ENCODE results near the gene LMCD1.

DNA sequence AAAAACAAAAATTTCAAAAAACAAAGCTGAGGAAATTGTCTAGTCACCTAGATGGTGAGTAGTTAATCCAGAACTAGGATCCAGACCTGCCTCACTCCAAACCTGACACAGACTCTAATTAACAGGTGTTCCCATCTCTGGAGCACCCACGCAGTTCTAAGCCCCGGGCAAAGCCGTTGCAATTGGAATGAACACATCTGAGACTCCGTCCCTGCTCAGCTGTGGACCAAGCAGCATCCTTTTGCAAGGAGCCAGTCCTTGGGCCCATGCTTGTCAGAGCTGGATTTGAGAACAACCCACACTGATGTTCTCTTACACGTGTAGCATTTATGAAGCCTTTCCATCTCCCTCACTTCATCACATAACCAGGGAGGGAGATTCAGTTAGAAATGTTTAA, 54.8 kb downstream of the LMCD1 start:
- TF ChIP-seq, protein P1, sequence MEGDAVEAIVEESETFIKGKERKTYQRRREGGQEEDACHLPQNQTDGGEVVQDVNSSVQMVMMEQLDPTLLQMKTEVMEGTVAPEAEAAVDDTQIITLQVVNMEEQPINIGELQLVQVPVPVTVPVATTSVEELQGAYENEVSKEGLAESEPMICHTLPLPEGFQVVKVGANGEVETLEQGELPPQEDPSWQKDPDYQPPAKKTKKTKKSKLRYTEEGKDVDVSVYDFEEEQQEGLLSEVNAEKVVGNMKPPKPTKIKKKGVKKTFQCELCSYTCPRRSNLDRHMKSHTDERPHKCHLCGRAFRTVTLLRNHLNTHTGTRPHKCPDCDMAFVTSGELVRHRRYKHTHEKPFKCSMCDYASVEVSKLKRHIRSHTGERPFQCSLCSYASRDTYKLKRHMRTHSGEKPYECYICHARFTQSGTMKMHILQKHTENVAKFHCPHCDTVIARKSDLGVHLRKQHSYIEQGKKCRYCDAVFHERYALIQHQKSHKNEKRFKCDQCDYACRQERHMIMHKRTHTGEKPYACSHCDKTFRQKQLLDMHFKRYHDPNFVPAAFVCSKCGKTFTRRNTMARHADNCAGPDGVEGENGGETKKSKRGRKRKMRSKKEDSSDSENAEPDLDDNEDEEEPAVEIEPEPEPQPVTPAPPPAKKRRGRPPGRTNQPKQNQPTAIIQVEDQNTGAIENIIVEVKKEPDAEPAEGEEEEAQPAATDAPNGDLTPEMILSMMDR (IDR thresholded peaks at IDR 0.05; ENCODE audit: low read length), result no peak
- no peak for TF ChIP-seq EZH2 (IDR thresholded peaks at IDR 0.05; ENCODE audit: borderline replicate concordance, low read length)
